Activated CD8-positive, alpha-beta memory T cell treated with anti-CD3 and anti-CD28 coated beads for 48 hours (primary cell): ENCODE measurements around the gene FAIM.
"Not testable (repeated sequence)": the region's sequence is repeated elsewhere in the genome, so short reads cannot be mapped to it uniquely, and the experiment has no call there.

ENCODE experiments used
- DNase-seq, 3 experiments: peaks; one replicate each; pipeline ENCODE4 v3.0.0-alpha.2; 2020; ENCODE audit warnings: low read depth in 2 of 3, low spot score in 2 of 3

FAIM gene

DNA sequence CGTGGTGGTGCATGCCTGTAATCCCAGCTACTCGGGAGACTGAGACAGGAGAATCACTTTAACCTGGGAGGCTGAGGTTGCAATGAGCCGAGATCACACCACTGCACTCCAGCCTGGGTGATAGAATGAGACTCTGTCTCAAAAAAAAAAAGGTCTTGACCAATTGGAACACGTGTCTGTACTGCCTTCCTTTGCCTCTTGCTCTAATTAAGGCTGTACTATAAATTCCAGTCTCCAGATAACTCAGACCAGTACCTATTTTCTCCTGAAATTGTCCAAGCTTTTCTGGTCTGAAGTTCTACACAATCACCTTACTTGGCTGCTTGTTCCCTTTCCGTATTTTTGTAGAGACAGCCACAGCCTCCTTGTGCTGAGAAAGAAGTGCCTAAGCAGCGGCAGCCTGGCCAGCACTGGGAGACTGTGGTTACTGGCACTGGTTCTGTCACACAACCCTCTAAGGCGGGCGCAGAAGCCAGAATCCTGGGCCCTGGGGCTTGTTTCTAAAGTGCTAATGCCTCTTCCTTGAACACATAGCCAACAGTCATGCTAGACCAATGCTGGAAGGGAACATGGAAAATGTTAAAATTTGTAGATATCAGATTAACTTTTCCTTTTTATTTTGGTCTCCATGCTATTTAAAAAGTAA lies 8.3 kb upstream of the FAIM start:
- no peak for DNase-seq

DNA sequence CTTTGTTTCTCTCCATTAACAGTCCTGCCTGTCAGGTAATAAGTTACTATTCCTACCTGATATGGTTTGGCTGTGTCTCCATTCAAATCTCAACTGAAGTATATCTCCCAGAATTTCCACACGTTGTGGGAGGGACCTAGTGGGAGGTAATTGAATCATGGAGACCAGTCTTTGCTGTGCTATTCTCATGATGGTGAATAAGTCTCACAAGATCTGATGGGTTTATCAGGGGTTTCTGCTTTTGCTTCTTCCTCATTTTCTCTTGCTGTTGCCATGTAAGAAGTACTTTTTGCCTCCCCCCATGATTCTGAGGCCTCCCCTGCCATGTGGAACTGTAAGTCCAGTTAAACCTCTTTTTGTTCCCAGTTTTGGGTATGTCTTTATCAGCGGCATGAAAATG lies 6.9 kb upstream of the FAIM start:
- not testable (repeated sequence) for DNase-seq

DNA sequence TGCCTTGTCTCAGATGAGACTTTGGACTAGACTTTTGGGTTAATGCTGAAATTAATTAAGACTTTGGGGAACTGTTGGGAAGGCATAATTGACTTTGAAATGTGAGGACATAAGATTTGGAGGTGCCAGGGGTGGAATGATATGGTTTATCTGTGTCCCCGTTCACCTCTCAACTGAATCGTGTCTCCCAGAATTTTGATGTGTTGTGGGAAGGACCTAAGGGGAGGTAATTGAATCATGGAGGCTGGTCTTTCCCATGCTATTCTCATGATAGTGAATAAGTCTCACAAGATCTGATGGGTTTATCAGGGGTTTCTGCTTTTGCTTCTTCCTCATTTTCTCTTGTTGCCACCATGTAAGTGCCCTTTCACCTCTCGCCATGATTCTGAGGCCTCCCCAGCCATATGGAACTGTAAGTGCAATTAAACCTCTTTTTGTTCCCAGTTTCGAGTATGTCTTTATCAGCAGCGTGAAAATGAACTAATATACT lies 4.4 kb upstream of the FAIM start:
- not testable (repeated sequence) for DNase-seq

DNA sequence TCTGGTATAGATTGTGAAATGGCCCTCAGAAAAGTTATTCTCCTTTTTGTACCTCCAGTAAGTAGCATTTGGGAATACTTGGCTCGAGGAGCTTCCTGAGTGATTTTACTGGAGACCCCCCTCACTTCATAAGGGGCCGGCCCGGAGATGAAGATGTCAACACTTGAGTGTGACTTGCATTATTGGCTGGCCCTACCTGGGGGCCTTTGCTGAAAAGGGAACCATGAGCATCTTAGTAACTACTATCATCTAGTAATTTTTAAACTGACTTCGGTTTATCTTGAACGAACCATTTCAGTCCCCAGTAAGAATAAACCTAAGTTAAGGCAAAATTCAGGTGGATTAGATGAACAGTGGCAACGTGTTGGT lies 1.3 kb downstream of the FAIM start:
- DNase-seq, result no peak

DNA sequence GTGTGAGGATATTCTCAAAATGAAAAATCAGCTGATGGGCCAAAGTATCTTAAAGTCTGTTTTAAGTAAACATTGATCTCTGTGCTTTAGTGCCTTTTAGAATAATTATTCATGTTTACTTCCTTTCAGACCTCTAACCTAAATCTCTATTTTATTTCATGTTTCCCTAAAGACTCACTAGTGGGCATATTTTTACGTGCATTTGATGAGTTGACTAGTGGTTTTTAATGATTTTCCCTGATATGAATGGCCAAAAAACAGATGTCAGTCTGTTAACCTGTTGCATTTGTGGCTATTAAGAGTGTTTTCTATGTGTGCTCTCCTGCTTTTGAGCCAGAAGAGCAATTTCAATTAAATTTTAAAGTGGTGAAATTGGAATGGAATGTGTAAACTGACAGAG lies 6.9 kb downstream of the FAIM start:
- no peak for DNase-seq

DNA sequence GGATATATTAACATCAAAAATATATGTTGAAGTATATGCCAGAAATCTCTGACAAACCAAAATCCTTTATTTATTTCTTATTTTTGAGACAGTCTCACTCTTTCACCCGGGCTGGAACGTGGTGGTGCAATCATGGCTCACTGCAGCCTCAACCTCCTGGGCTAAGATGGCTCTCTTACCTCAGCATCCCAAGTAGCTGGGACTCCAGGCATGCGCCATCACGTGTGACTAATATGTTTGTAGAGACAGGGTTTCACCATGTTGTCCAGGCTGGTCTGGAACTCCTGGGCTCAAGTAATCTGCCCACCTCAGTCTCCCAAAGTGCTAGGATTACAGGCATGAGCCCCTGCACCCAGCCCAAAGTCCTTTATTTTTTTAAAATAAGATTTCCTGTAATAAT lies 11.9 kb downstream of the FAIM start:
- no peak for DNase-seq

DNA sequence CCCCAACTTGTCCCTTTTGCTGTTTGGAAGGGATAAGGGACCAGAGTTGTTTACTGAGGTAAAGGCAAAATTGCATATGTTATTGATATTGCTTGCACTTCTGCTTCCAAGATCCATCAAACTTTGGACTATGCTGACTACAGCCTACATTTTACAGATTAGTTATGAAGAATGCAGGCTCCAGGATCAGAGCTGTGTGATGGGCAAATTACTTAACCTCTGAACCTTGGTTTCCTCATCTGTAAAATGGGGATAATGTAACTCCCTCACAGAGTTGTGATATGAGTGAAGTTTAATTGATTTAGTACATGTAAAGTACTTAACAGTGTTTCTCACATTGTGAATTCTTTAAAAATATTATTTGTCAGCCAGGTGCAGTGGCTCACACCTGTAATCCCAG lies 15.9 kb downstream of the FAIM start:
- DNase-seq, result no peak

DNA sequence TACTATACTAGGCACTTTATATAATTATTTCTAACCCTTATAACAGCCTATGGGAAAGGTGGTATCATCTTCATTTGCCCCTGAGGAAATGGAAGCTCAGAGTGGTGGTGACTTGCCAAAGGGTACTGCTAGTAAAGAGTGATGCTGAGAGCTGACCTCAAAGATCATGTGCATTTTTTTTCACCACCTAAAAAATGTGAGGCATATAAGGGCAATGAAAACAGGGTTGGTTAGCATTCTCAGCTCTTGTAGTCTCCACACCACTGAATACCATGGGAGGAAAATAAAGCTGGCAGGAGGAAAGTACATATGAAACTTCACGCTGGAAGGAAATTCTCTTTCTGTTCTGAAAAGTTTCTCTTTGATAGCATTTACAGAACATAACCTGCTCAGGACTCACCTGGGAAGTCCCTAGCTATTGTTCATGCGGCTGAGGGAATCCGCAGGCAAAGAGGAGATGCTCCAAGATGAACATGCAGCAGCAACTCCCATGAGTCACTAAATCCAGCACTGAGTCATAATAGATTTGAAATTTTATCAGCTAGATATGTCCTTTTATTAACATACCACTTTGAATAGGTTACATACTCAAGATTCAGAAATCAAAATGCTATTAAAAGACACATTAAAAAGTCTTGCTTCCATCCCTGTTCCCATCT lies 17.3 kb downstream of the FAIM start:
- DNase-seq, result no peak

DNA sequence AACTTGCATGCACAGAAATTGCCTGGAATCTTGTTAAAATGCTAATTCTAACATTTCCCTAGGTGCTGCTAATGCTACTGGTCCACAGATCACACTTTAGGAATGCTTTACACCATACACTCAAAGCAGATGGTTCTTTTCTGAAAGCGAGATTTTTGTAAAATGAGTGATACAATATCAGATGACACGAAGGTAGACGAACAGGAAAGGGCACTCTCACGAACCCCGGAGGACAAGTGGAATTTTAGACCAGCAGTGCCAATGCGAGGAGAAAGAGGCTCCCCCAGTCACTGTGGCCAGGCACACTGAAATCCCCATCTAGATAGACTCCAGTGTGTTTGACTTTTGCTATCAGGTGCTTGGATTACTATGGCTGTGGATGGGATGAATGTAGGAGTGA lies 21.0 kb downstream of the FAIM start:
- no peak for DNase-seq

DNA sequence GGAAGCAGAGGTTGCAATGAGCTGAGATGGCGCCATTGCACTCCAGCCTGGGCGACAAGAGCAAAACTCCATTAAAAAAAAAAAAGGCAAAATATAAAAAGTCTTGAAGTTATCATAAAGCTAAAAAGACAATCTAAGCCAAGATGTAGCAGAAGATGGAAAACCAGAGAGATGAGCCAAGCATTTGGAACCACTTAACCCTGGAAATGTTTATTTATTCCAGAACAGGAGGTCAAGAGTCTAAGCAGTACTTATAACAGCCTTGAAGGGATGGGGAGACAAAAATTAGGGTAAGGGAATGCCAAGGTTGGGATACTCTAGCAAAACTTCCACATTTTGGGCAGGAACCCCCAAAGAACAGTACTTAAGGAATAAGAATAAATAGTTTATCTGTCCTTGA lies 30.1 kb downstream of the FAIM start:
- no peak for DNase-seq

DNA sequence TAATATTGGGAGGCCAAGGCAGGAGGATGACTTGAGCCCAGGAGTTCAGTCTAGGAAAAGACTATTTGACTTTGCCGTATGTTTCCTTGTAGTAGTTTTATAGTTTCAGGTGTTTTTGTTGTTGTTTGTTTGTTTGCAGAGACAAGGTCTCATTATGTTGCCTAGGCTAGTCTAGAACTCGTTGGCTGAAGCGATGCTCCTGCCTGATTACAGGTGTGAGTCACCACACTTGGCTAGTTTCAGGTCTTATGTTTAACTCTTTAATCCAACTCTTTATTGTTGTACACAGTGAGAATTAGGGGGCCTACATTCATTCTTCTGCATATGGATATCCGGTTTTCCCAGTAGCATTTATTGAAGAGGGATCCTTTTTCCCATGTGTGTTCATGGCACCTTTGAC lies 32.0 kb downstream of the FAIM start:
- DNase-seq, result no peak

DNA sequence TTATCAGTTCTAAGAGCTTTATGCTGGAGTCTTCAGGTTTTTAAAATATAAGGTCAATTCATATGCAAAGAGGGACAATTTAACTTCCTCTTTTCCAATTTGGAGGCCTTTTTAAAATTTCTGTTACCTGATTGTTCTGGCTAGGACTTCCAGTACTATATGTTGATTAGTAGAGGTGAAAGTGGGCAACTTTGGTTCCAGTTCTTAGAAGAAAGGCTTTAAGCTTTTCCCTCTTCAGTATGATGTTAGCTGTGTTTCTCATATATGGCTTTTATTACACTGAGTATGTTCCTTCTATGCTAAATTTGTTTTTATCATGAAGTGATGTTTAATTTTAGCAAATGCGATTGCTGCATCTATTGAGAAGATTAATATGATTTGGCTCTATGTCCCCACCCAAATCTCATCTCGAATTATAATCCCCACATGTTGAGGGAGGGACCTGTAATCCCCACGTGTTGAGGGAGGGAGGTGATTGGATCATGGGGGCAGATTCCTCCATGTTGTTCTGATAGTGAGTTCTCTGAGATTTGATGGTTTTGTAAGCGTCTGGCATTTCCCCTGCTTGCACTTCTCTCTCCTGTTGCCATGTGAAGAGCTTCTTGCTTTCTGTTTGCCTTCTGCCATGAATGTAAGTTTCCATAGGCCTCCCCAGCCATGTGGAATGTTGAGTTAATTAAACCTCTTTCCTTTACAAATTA lies 33.8 kb downstream of the FAIM start:
- DNase-seq, result no peak

DNA sequence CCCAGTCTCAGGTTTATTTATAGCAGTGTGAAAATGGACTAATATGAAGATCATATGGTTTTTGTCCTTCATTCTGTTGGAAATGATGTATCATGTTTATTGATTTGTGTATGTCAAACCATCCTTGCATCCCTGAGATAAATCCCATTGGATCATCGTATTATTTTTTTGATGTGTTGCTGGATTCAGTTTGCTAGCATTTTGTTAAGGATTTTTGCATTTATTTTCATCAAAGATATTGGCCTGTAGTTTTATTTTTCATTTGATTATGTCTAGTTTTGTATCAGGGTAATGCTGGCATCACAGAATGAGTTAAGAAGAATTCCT lies 34.3 kb downstream of the FAIM start:
- no peak for DNase-seq

DNA sequence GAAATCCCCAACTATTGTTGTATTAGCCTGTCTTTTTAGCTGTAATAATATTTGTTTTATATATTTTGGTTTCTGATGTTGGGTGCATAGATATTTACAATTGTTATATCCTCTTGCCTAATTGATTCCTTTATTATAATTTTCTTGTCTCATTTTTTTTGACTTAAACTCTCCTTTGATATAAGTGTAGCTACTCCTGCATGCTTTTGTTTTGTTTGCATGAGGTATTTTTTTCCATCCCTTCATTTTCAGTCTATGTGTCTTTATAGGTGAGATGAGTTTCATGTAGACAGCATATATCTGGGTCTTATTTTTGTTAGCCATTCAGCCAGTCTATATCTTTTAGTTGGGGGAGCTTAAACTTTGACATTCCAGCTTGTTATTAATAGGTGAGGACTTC lies 37.4 kb downstream of the FAIM start:
- no peak for DNase-seq

DNA sequence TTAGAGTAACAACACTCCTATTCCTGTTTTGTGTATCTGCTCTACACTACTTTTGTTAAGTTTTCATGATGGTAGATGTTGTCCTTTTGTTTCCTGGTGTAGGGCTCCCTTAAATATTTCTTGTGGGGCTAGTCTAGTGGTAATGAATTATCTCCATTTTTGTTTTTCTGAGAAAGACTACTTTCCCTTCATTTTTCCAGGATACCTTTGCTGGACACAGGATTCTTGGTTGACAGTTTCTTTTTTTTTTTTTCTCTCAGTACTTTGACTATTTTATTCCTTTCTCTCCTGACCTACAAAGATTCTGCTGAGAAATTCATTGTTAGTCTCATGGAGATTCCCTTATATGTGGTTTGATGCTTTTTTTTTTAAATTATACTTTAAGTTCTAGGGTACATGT lies 37.9 kb downstream of the FAIM start:
- no peak for DNase-seq

DNA sequence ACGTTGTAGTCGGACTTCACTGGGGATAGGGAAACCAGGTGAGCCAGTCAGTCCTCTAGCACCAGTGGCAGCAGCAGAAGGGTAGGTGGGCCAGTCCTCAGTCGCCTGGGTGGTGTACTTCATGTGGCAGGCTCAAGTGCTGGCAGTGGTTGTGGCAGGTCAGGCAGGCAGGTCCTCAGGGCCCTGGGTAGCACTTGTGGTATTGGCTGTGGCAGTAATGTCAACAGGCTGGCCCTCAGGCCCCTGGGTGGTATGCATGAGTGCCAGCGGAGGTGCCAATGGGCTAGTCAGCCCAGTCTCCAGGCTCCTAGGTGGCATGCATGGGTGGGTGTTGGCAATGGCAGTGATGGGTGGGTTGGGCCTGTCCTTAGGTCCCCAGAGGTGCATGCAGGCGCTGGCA lies 40.6 kb downstream of the FAIM start:
- no peak for DNase-seq

DNA sequence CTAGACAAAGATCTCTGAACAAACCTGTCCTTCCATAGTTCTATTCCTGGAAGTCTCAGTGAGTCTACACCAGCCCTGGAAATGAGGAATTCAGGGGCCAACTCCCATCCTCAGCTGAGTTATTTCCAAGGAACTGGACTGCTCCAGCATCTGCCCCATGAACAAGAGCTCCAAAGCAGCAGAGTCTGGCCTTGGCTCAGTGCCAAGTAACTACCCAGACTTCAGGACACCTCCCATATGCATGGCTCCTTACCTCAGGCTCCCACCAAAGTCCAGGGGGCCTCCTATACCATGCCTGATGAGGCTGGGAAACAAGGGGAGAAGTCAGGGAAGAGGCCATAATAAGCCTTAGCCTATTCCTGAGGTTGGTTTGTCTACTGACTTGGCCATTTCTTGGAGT lies 45.0 kb downstream of the FAIM start:
- no peak for DNase-seq

DNA sequence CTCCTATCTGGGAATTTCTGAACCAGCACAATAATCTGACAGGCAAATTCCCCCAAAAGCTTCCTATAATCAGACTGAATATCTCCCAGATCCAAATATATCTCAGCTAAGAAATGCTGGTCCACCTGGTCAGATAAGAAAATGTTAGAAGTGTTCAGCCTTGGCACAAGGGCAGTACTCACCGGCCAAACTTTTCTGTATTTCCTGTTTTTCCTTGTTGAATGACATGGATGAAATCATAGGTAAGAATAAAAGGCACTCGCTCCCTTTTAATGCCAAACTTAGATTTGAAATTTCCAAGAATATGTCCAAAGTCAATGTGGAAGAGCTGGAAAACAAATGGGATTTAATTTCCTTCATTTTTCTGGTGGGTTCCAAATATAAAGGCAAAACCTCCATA lies 48.9 kb downstream of the FAIM start:
- DNase-seq, result no peak

DNA sequence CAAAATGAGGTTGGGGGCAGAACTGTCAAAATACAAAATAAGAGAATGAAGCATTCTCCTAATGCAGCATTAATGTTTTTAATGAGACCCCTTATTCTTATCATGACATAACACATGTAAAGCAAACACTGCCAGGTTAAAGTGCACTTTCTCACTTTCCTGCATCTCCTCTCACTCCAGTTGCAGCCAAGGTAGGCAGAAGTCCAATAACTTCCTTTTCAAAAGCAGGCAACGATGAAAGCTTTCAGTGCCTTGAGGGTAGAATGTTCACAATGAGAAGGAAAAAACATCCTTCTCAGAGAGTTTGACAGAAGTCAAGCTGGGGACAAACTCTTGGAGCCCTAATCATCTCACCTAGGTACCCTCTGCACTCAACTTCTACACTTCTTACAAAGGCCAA lies 59.5 kb downstream of the FAIM start:
- DNase-seq, result no peak

DNA sequence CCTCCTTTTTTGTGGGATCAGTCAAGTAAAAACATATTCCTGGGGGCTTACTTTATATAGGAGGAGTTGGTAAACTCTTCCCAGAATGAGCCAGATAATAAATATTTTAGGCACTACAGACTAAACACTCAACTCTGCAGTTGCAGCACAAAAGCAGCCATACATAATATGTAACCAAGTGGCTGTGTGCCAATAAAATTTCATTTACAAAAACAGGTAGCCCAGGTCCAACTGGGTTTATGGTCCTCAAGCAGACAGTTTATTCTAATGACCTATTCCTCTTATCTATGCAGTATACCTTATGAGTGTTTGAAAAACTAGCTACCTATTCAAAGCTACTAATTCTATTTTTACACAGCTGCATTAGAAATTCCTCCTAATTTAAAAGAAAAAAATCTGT lies 61.8 kb downstream of the FAIM start:
- no peak for DNase-seq

DNA sequence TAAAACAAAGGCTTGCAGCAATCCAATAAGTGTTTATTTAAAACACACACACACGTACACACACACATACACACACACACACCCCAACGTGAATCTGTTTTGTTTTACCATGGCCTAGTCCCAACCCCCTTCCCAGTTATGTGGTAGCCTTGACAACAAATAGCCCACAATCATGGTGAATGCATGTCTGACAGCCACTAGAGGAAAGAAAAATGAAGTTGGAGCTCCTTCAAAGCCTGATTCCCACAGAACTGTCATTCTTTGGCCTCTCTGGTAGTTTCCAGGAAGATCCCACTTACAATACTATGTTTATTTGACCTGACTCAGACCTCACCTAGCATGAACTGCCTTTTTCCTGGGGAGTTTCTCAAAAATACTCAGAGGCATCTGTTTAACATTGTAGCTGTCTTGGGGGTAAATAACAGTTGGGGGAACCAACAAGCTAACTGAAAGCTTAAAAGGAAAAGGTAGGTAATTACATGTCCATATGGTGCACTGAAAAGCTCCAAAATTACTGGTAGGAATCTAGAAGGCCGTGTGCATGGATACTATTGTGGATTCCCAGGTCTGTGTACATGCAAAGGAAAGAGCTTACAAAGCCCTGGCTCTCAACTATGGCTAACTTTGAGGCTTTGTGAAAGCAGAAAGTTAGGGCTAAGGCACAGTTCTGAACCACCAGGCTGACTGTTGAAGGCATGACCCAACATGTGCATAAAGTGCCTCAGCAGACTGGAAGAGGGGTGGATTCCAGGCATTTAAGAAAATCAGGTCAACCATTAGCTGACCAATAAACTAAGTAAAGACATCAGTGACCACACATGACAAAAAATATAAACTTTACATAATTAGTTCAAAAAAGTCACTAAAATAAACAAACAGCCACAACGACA lies 65.3 kb downstream of the FAIM start:
- no peak for DNase-seq

DNA sequence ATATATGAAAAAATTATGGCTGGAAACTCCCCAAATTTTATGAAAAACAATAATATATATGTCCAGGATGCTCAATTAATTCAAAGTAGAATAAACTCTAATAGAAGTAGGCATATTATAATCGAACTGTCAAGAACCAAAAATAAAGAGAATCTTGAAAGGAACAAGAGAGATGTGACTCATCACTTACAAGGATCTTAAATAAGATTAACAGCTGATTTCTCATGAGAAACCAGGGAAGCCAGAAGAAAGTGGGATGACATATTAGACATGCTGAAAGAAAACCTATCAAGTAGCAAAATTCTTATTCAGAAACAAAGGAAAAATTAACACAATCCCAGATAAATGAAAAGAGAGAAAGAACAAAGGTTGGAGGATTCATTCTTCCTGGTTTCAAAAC lies 66.8 kb downstream of the FAIM start:
- no peak for DNase-seq
